ENCODE data around the gene ARMS2. TPM values are rescaled to one million over a fixed set of nuclear protein-coding genes. Genes with fewer than 3 reads are reported as not detected.
A peak's percentile ranks its signal among the peaks of the same experiment; 100 is the strongest.

Gene ARMS2
- total and polyA plus RNA-seq, 2 donors (not counting 1 experiment from before 2014, with no cell fraction given), result not detected

GRCh38 chr10:122445469-122445868 is 9.0 kb upstream of the ARMS2 start:
- H3K4me1 ChIP-seq (ENCODE audit: control insufficient read depth, extremely low read depth, insufficient read depth, low read length), result no peaks in the 10 kb centered on the region
- no peaks in the 10 kb centered on the region for H3K9me3 ChIP-seq (ENCODE audit: control insufficient read depth, insufficient read depth, low read depth, low read length)
- no peak overlapping the region for H3K4me3 ChIP-seq (replicated peaks in 1 of 4; ENCODE audit: control extremely low read depth in 1 of 4, insufficient read depth in 1 of 4, low read depth in 3 of 4, low read length in 4 of 4)
- H3K27ac ChIP-seq (ENCODE audit: insufficient read depth, low read length), result no peak overlapping the region
- H3K36me3 ChIP-seq (ENCODE audit: control insufficient read depth, insufficient read depth, low read length), result no peaks in the 10 kb centered on the region
- TF ChIP-seq CTCF (conservative IDR thresholded peaks at IDR 0.05 in 1 of 2, IDR thresholded peaks at IDR 0.05 in 1 of 2; ENCODE audit: low read depth in 1 of 2, low read length in 2 of 2), result no peak
- no peak for TF ChIP-seq EZH2 (IDR thresholded peaks at IDR 0.05; ENCODE audit: low read length, missing control alignments)
- no peak overlapping the region for H3K9ac ChIP-seq (ENCODE audit: insufficient read depth, low read length)
- H4K20me1 ChIP-seq (ENCODE audit: control insufficient read depth, extremely low read depth, insufficient read depth, low read length), result no peaks in the 10 kb centered on the region
- H3K27me3 ChIP-seq (ENCODE audit: control insufficient read depth, insufficient read depth, low read length), result no peaks in the 10 kb centered on the region
- H3K79me2 ChIP-seq (ENCODE audit: control insufficient read depth, insufficient read depth, low read length), result no peaks in the 10 kb centered on the region
- no peak for DNase-seq (ENCODE audit: low read depth in 2 of 2)
- H3K4me2 ChIP-seq (ENCODE audit: extremely low read depth, insufficient read depth, low read length), result no peak overlapping the region
- no peak overlapping the region for H2AFZ ChIP-seq (ENCODE audit: low read length)

- no peak overlapping the region for H3K4me3 ChIP-seq (replicated peaks in 1 of 4; ENCODE audit: control extremely low read depth in 1 of 4, insufficient read depth in 1 of 4, low read depth in 3 of 4, low read length in 4 of 4)
Measured at GRCh38 chr10:122445904-122446303, 8.5 kb upstream of the ARMS2 start.

GRCh38 chr10:122446668-122447423 is 7.6 kb upstream of the ARMS2 start:
- no peaks in the 10 kb centered on the region for H4K20me1 ChIP-seq (ENCODE audit: control insufficient read depth, extremely low read depth, insufficient read depth, low read length)
- no peaks in the 10 kb centered on the region for H3K9me3 ChIP-seq (ENCODE audit: control insufficient read depth, insufficient read depth, low read depth, low read length)
- H3K79me2 ChIP-seq (ENCODE audit: control insufficient read depth, insufficient read depth, low read length), result no peaks in the 10 kb centered on the region
- DNase-seq (ENCODE audit: low read depth in 2 of 2), result peak in 1 of 2 donors; percentile 22
- H3K27me3 ChIP-seq (ENCODE audit: control insufficient read depth, insufficient read depth, low read length), result no peaks in the 10 kb centered on the region
- no peak overlapping the region for H3K9ac ChIP-seq (ENCODE audit: insufficient read depth, low read length)
- H3K4me2 ChIP-seq (ENCODE audit: extremely low read depth, insufficient read depth, low read length), result no peak overlapping the region
- no peak overlapping the region for H3K27ac ChIP-seq (ENCODE audit: insufficient read depth, low read length)
- no peak overlapping the region for H2AFZ ChIP-seq (ENCODE audit: low read length)
- no peaks in the 10 kb centered on the region for H3K36me3 ChIP-seq (ENCODE audit: control insufficient read depth, insufficient read depth, low read length)
- H3K4me3 ChIP-seq (replicated peaks in 1 of 4; ENCODE audit: control extremely low read depth in 1 of 4, insufficient read depth in 1 of 4, low read depth in 3 of 4, low read length in 4 of 4), result no peak overlapping the region
- no peaks in the 10 kb centered on the region for H3K4me1 ChIP-seq (ENCODE audit: control insufficient read depth, extremely low read depth, insufficient read depth, low read length)
- TF ChIP-seq CTCF (conservative IDR thresholded peaks at IDR 0.05 in 1 of 2, IDR thresholded peaks at IDR 0.05 in 1 of 2; ENCODE audit: low read depth in 1 of 2, low read length in 2 of 2) (no peak), EZH2 (IDR thresholded peaks at IDR 0.05; ENCODE audit: low read length, missing control alignments) (no peak)

More at GRCh38 chr10:122445904-122446303, 8.5 kb upstream of the ARMS2 start:
- no peaks in the 10 kb centered on the region for H3K4me1 ChIP-seq (ENCODE audit: control insufficient read depth, extremely low read depth, insufficient read depth, low read length)
- no peaks in the 10 kb centered on the region for H3K27me3 ChIP-seq (ENCODE audit: control insufficient read depth, insufficient read depth, low read length)
- no peaks in the 10 kb centered on the region for H4K20me1 ChIP-seq (ENCODE audit: control insufficient read depth, extremely low read depth, insufficient read depth, low read length)
- no peak overlapping the region for H3K27ac ChIP-seq (ENCODE audit: insufficient read depth, low read length)
- DNase-seq (ENCODE audit: low read depth in 2 of 2), result no peak
- H3K79me2 ChIP-seq (ENCODE audit: control insufficient read depth, insufficient read depth, low read length), result no peaks in the 10 kb centered on the region
- no peak overlapping the region for H3K9ac ChIP-seq (ENCODE audit: insufficient read depth, low read length)
- TF ChIP-seq EZH2 (IDR thresholded peaks at IDR 0.05; ENCODE audit: low read length, missing control alignments) (no peak), CTCF (conservative IDR thresholded peaks at IDR 0.05 in 1 of 2, IDR thresholded peaks at IDR 0.05 in 1 of 2; ENCODE audit: low read depth in 1 of 2, low read length in 2 of 2) (no peak)
- no peak overlapping the region for H2AFZ ChIP-seq (ENCODE audit: low read length)
- H3K9me3 ChIP-seq (ENCODE audit: control insufficient read depth, insufficient read depth, low read depth, low read length), result no peaks in the 10 kb centered on the region
- no peaks in the 10 kb centered on the region for H3K36me3 ChIP-seq (ENCODE audit: control insufficient read depth, insufficient read depth, low read length)
- no peak overlapping the region for H3K4me2 ChIP-seq (ENCODE audit: extremely low read depth, insufficient read depth, low read length)
